GM12892 (cell line): ENCODE measurements around the gene MDM4.
"Not testable (repeated sequence)": the region's sequence is repeated elsewhere in the genome, so short reads cannot be mapped to it uniquely, and the experiment has no call there.

ENCODE experiments used
- DNase-seq: peaks from one replicate; pipeline ENCODE4 v3.0.0; 2011; ENCODE audit not compliant: insufficient read length
- FAIRE-seq: peaks from 2 replicates; lab custom pipeline; 2011; peaks lifted over from hg19 to GRCh38; lab: Jason Lieb, UNC
- POLR2A ChIP-seq: IDR thresholded peaks from 2 replicates; pipeline ENCODE4 v1.6.1; 2011; ENCODE audit warnings: low read depth, low read length, control low read depth
- POLR2AphosphoS5 ChIP-seq: IDR thresholded peaks from 2 replicates; pipeline ENCODE4 v1.6.1; 2011; ENCODE audit warnings: low read depth, low read length, control low read depth
- TAF1 ChIP-seq: IDR thresholded peaks from 2 replicates; pipeline ENCODE4 v1.6.1; 2011; ENCODE audit warnings: low read depth, mild to moderate bottlenecking, control low read depth, low read length, borderline replicate concordance

MDM4 gene

GRCh38 chr1:204477036-204477740 lies 39.0 kb upstream of the MDM4 start:
- no peak for DNase-seq
- TF ChIP-seq POLR2AphosphoS5 (no peak), POLR2A (no peak), TAF1 (no peak)
- FAIRE-seq = no peak

- no peak for FAIRE-seq
- no peak for DNase-seq
- no peak for TF ChIP-seq TAF1
- no peak for TF ChIP-seq POLR2A
- no peak for TF ChIP-seq POLR2AphosphoS5
Measured at GRCh38 chr1:204478172-204478899, 37.9 kb upstream of the MDM4 start.

- no peak for TF ChIP-seq TAF1
- no peak for TF ChIP-seq POLR2A
- no peak for TF ChIP-seq POLR2AphosphoS5
- FAIRE-seq (no peak), DNase-seq (no peak)
Measured at GRCh38 chr1:204478921-204479320, 37.3 kb upstream of the MDM4 start.

- TF ChIP-seq TAF1 = no peak
- no peak for TF ChIP-seq POLR2AphosphoS5
- TF ChIP-seq POLR2A = no peak
- DNase-seq (no peak), FAIRE-seq (peak; percentile 24)
Measured at GRCh38 chr1:204479387-204480136, 36.6 kb upstream of the MDM4 start.

DNA sequence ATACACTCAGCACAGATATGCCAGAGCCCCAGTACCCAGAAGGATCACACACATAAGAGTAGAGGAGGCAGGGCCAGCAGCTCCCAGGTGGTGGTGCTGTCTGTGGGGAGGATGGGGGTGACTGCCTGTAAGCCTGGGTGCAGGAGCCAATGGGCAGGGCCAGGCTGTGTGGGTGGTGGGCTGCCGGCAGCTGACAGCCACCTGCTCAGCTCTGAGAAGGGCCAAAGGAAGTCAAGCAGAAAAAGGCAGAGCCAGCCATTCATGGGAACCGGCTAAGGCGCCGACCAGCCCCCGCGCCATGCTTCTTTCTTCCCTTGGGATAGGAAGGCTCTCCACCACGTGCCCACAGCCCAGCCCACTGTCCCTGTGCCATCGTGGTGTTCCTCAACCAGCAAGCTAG lies 35.7 kb upstream of the MDM4 start:
- FAIRE-seq (peak; percentile 88), DNase-seq (peak; percentile 56)
- TF ChIP-seq TAF1 (no peak), POLR2AphosphoS5 (no peak), POLR2A (no peak)

DNA sequence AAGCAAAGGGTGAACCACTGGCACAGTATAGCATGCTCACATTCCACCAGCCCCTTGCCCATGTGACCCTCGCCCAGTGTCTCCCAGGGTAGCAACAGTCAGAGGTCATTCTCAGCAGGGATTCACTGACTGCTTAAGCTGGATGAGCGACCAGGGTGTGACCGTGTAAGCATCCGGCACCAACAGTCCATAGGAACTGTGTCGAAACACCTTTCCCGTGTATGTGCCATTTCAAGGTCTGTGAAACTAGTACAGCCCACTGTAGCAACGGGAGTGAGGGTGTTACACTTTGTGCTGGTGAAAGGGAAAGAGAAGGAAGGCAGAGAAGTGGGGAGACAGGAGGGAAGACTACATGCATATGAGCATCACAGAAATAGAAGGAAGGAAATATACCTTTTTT lies 32.4 kb upstream of the MDM4 start:
- DNase-seq (no peak), FAIRE-seq (no peak)
- TF ChIP-seq POLR2AphosphoS5 = no peak
- no peak for TF ChIP-seq POLR2A
- TF ChIP-seq TAF1 = no peak

GRCh38 chr1:204486513-204487255 lies 29.5 kb upstream of the MDM4 start:
- not testable (repeated sequence) for FAIRE-seq, DNase-seq

DNA sequence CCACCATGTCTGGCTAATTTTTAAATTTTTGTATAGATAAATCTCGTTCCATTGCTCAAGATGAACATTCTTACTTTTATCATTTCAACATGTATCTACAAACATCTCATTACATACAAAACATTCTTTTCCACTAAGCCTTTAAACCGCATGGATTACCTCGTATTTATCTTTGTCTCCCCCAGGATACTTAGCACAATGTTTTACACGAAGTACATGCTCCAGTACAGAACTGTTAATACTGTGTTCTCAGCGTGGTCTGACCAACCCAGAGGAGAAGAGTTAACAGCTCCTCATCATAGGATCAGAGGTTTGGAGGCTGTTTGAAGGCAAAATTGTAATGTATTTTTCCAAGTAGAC lies 29.0 kb upstream of the MDM4 start:
- FAIRE-seq (no peak), DNase-seq (no peak)
- TF ChIP-seq POLR2AphosphoS5 = no peak
- no peak for TF ChIP-seq POLR2A
- TF ChIP-seq TAF1 = no peak

DNA sequence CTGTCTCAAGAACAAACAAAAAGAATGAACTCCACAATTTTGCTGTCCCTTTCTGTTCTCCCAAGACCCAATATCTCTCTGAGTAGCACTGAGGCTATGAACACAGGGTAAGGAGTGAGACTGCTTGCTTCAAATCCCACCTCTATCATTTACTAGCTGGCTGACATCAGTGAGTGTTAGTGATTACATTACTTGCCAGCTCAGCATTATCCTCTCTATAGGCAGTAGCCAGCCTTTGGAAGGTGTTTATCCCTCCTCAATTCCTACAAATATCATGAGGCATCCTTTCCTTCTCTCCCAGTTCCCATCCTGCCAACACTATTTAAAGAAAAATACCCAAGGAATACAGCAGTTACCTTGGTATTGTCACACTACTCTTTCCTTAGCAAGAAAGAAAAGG lies 24.6 kb upstream of the MDM4 start:
- TF ChIP-seq POLR2AphosphoS5 (no peak), POLR2A (no peak), TAF1 (no peak)
- no peak for DNase-seq
- no peak for FAIRE-seq

DNA sequence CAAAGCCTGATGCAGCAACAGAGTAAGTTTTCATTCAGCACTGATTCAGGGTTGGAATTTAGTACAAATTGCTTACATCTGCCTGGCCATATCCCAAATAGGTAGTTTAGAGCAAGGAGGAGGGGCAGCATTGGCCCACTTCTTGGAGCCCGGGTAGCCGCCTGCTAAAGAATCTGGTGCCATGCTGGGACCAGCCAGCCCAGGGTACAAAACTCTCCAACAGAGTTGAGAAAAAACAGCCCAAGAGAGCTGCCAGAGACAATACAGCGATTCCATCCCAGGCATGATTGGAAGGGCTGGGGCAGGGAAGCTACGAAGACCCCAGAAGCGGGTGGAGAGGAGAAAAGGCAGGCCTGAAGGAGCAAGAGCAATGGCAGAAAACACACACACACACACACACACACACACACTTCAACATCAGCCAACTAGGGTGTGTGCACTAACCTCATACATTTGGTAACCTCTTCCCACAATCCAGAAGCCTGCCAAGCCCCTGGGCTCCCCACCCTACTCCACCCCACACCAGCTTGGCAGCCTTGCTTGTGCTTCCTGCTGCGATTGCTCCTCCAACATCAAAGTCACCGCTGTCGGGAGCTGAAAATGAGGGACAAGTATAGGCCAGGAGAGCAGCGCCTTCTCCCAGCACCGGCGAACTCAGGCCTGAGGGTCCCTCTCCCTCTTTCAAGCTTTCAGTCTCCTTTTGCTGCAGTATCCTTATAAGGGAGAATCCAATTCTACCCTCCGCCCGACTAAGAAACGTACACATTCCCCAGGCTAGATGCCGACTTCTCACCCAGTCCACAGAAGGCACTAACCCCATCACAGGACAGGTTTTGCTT lies 22.8 kb upstream of the MDM4 start:
- peak; percentile 33 for FAIRE-seq
- DNase-seq = no peak
- no peak for TF ChIP-seq POLR2A
- TF ChIP-seq POLR2AphosphoS5 = no peak
- no peak for TF ChIP-seq TAF1
